Measurements from ENCODE around the gene CCDC192.

The CCDC192 gene

GRCh38 chr5:127985811-127986325, 282.7 kb downstream of the CCDC192 start:
- DNase-seq (ENCODE audit: low read depth): no peak

GRCh38 chr5:127987354-127988145, 284.4 kb downstream of the CCDC192 start:
- no peak for DNase-seq (ENCODE audit: low read depth)

GRCh38 chr5:127988146-127988760, 285.1 kb downstream of the CCDC192 start:
- peak; percentile 83 for DNase-seq (ENCODE audit: low read depth)

Measured in HS-5 (cell line).